NCI-H526 (cell line): ENCODE data around the gene MICALL1.

Experiments used
- DNase-seq, 2 experiments: peaks; one replicate each; lab custom pipeline; 2025; lab: John Stamatoyannopoulos, UW

MICALL1 gene

DNA sequence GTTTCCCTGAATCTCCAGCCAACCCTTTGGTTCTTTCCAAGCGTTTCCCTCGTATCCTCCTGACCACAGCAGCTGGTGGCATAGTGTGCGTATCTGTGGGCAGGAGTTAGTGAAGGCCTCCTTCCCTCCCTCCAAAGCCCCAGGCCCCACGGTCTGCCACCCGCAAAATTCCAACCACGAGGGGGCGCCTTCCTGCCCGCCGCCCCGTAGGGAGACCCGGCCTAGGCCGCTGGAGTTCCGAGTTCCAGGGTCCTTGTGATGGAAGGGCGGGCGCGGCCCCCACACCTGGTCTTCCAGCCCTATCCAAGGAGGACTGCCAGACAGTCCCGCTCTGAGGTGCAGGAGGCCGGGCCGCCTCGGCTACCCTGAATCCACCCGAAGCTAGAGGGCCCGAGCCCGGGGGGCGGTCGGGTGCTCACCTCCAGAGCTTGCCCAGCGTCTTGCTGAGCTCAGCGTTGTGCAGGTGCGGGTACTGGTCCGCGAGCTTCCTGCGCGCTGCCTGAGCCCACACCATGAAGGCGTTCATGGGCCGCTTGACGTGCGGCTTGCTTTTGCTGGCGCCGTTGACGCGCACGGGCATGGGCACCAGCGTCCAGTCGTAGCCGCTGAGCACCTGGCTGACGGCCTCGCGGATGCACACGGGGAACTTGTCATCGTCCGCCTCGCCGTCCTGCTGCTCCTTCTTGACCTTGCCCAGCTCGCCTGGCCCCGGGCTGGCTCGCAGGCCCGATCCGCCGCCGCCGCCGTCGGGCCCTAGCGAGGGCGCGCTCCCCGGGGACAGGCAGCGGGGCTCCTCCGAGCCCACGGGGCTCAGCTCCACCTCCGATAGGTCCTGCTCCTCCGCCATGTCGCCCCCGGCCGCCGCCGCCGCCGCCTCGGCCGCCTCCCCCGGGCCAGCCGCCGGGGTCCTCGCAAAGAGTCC, 77.1 kb downstream of the MICALL1 start:
- no peak for DNase-seq

GRCh38 chr22:37983860-37984791, 78.0 kb downstream of the MICALL1 start, which contains the start of gene SOX10:
TSS of gene SOX10 (minus strand) at chr22:37984555. CDS start at chr22:37983784, 771 bp downstream.
- DNase-seq = no peak

- DNase-seq = no peak
Observed at GRCh38 chr22:37985050-37985585, 79.0 kb downstream of the MICALL1 start.

DNA sequence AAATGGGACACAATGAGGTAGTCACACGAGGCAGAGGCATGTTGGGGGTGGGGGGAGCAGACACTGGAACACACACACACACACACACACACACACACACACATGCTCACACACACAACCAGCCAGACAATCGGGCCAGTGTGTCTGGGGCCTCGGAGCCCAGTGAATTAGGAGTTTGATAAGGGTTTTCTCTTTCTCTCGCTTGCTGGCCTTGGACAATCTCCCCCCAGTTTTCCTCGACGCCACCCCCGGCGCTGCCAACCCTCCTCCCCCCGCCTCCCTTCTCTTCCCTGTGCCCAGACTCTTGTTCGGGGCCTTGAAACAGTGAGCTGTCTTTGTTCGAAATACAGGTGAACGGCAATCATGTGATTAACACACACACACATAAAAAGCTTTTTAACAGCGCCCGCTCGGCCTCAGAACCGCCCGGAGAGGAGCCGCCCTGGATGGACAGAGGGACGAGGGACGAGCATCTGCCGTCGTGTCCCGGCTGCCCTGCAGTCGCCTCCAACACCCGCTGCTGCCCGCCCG, 79.7 kb downstream of the MICALL1 start:
- no peak for DNase-seq

- no peak for DNase-seq
Observed at GRCh38 chr22:37986371-37986770, 80.3 kb downstream of the MICALL1 start.

GRCh38 chr22:37989146-37990045, 83.3 kb downstream of the MICALL1 start:
- DNase-seq = no peak

DNA sequence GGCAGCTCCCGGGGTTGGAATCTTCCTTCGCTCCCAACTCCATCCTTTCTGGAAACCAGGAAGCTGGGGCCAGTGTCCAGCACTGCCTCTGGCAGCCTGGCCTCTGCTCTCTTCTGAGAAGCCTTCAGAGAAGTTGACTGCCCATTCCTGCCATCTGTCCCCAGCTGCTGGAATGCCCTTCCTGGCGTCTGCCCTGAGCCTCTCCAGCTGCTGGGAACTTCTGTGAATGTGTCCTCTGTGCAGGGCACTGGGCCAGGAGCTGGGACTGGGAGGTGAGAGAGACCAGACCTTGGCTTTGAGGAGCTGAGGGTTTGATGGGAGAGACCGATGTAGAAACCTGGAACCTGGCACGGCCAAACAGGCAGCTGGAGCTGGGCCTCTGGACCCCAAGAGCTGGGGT, 84.2 kb downstream of the MICALL1 start:
- no peak for DNase-seq

- no peak for DNase-seq
Observed at GRCh38 chr22:37990862-37991261, 84.8 kb downstream of the MICALL1 start.

DNA sequence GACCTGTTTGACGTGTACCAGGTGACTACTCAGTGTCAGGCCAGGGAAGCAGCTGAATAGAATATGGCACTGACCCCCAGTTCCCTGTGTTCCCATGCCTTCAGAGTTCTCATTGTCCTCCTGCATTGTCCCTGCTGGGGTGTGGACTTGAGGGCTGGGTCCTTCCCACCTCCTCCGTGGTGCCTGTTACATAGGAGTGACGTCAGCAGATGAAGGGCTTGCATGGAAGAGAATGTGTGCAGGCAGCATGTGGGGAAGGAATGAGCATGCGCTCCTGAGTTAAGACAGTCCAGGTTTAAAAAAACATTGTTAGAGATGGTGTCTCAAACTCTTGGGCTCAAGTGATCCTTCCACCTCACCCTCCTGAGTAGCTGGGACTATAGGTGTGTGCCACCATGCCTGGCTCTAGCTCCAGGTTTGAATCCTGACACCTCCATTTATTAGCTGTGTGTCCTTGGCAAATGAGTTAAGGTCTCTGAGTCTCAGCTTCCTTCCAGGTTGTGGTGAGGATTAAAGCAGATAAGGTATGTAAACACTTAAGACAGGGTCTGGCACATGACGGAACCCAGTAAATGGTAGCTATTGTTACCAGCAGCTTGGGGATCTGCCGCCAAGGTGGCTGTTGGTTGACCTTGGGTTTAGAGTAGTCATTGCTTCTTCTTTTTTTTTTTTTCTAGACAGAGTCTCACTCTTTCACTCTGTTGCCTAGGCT, 85.8 kb downstream of the MICALL1 start:
- no peak for DNase-seq
